ENCODE results near the gene HOXA9.
A peak's percentile ranks its signal among the peaks of the same experiment; 100 is the strongest.

HOXA9 gene

DNA sequence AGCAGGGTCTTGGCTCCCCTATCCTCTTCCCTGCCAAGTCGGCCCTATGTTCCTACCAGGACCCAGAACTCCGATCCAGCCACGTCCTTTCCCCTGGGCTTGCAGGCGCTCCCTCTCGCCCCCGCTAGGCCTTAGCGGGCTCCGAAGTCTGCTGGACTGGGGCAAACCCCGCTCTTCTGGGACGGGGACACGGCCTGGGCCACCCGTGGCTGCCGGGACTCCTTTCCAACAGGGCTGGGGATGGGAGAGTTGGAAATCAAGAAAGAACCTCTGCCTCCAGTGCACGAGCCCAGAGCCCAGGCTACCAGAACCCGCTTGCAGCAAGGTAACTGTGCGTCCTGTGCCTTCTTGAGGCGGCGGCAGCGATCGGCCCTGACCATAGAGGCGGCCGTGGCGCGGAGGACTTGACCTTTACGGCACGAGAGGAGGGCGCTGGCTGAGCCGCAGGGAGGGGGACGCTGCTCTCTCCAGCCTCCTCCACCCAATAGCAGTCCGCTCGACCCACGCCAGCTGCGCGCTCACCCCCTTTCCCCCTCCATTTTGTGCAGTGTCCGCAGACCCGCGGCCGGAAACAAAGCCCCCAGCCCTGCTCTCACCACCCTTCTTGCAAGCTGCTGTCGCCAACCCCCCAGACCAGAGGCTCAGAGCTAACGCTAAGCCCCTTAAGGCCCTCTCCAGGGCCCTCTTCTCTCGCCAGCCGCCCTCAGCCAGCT, 26.7 kb upstream of the HOXA9 start:
- H3K9me3 ChIP-seq (ENCODE audit: insufficient read depth, low read depth, low read length) = peaks cover 10% of the 10 kb centered on the region; the same call in 1 of the 2 replicates
- no peak overlapping the region for H3K4me3 ChIP-seq (ENCODE audit: low read length)
- H3K27ac ChIP-seq (ENCODE audit: low read length) = no peak overlapping the region

DNA sequence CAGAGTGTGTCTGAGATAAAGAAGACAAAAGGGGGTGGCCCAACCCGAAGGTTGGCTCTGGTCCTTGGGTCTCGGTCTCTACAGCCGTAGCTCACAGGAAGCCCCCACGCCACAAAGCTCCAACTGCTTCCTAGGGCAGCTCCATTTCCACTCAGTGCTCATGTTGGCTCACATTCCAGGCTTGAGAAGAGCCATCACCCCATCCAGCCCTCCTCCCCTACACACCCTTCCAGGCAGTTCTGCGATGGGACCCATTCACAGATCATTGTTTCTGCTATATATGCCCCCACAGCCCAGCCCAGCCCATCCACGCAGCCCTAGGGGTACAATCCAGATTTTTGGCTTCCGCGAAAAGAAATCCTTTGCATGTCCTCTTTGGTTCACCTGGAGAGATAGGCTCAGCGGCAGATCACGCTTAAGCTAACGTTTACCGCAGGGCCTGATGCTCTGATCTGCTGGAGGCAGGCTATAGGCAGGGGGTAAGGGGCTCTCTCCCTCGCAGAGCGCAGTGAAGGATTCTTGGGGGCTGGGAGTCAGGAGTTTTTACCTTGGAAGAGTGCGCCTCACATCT, 25.9 kb upstream of the HOXA9 start:
- H3K9me3 ChIP-seq (ENCODE audit: insufficient read depth, low read depth, low read length) = peaks cover 10% of the 10 kb centered on the region; the same call in 1 of the 2 replicates
- peaks cover 6% of the 10 kb centered on the region for H3K4me1 ChIP-seq (ENCODE audit: insufficient read depth, low read length)
- no peak overlapping the region for H3K4me3 ChIP-seq (ENCODE audit: low read length)
- H3K36me3 ChIP-seq (ENCODE audit: insufficient read depth, low read depth, low read length) = no peaks in the 10 kb centered on the region
- no peak overlapping the region for H3K27ac ChIP-seq (ENCODE audit: low read length)
- H3K27me3 ChIP-seq (ENCODE audit: insufficient read depth, low read length) = peaks cover 100% of the 10 kb centered on the region
- no peak overlapping the region for H3K9ac ChIP-seq (ENCODE audit: low read depth, low read length)

More for the DNA sequence above, 26.7 kb upstream of the HOXA9 start:
- Histone ChIP-seq H3K27me3 (ENCODE audit: insufficient read depth, low read length) (peaks cover 100% of the 10 kb centered on the region), H3K36me3 (ENCODE audit: insufficient read depth, low read depth, low read length) (no peaks in the 10 kb centered on the region), H3K4me1 (ENCODE audit: insufficient read depth, low read length) (peaks cover 6% of the 10 kb centered on the region), H3K9ac (ENCODE audit: low read depth, low read length) (no peak overlapping the region)

GRCh38 chr7:27189997-27190748, 24.8 kb upstream of the HOXA9 start:
- H3K9ac ChIP-seq (ENCODE audit: low read depth, low read length) = no peak overlapping the region
- no peak overlapping the region for H3K27ac ChIP-seq (ENCODE audit: low read length)
- peaks cover 10% of the 10 kb centered on the region; the same call in 1 of the 2 replicates for H3K9me3 ChIP-seq (ENCODE audit: insufficient read depth, low read depth, low read length)
- peaks cover 6% of the 10 kb centered on the region for H3K4me1 ChIP-seq (ENCODE audit: insufficient read depth, low read length)
- no peaks in the 10 kb centered on the region for H3K36me3 ChIP-seq (ENCODE audit: insufficient read depth, low read depth, low read length)
- peaks cover 100% of the 10 kb centered on the region for H3K27me3 ChIP-seq (ENCODE audit: insufficient read depth, low read length)
- H3K4me3 ChIP-seq (ENCODE audit: low read length) = no peak overlapping the region

DNA sequence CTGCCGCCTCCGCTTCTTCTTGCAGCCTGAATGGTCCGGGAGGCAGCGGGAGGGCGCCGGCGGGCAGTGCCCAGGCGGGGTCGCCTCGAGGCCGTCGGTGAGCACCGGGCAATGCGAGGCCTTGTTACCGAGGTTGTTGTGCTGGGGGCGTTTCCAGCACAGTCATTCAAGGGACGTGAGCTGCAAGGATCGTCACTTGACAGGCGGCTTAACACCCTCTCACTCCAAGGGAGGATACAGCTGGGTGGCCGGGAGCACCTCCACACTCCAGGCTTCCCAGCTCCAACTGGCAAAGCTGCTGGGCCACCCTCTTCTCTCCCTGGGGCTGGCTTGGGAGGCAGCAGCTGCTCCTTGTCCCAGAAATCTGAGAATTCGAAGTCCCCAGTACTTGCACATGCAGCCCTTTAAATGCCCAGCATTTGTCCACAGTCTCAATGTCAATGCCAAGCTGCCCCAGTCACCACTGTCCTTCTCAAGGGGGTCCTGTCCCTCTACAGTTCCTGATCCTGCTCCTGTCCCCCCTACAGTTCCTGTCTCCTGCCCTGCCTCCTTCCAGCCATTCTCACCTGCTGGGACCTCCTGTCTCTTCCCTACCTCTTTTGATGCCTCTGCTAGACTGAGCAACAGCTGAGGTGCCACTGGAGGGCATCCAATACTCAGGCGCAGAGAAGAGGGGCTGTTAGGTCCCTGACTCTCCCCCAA, 24.1 kb upstream of the HOXA9 start:
- H3K36me3 ChIP-seq (ENCODE audit: insufficient read depth, low read depth, low read length) = no peaks in the 10 kb centered on the region
- peaks cover 6% of the 10 kb centered on the region for H3K4me1 ChIP-seq (ENCODE audit: insufficient read depth, low read length)
- peaks cover 10% of the 10 kb centered on the region; the same call in 1 of the 2 replicates for H3K9me3 ChIP-seq (ENCODE audit: insufficient read depth, low read depth, low read length)
- H3K27me3 ChIP-seq (ENCODE audit: insufficient read depth, low read length) = peaks cover 100% of the 10 kb centered on the region
- H3K27ac ChIP-seq (ENCODE audit: low read length) = no peak overlapping the region
- no peak overlapping the region for H3K4me3 ChIP-seq (ENCODE audit: low read length)
- no peak overlapping the region for H3K9ac ChIP-seq (ENCODE audit: low read depth, low read length)

- Histone ChIP-seq H3K27me3 (ENCODE audit: insufficient read depth, low read length) (peaks cover 100% of the 10 kb centered on the region), H3K9ac (ENCODE audit: low read depth, low read length) (no peak overlapping the region), H3K36me3 (ENCODE audit: insufficient read depth, low read depth, low read length) (no peaks in the 10 kb centered on the region), H3K4me1 (ENCODE audit: insufficient read depth, low read length) (peaks cover 6% of the 10 kb centered on the region), H3K27ac (ENCODE audit: low read length) (no peak overlapping the region), H3K9me3 (ENCODE audit: insufficient read depth, low read depth, low read length) (peaks cover 10% of the 10 kb centered on the region; the same call in 1 of the 2 replicates), H3K4me3 (ENCODE audit: low read length) (0 out of 2 replicates have a peak overlapping the region, but pooled peaks have one; percentile 21)
Measured at GRCh38 chr7:27188386-27189294, 23.3 kb upstream of the HOXA9 start.

GRCh38 chr7:27187475-27188385, 22.4 kb upstream of the HOXA9 start:
- H3K27me3 ChIP-seq (ENCODE audit: insufficient read depth, low read length) = peaks cover 100% of the 10 kb centered on the region
- H3K27ac ChIP-seq (ENCODE audit: low read length) = no peak overlapping the region
- no peak overlapping the region for H3K4me3 ChIP-seq (ENCODE audit: low read length)
- peaks cover 10% of the 10 kb centered on the region; the same call in 1 of the 2 replicates for H3K9me3 ChIP-seq (ENCODE audit: insufficient read depth, low read depth, low read length)
- peaks cover 6% of the 10 kb centered on the region for H3K4me1 ChIP-seq (ENCODE audit: insufficient read depth, low read length)
- H3K9ac ChIP-seq (ENCODE audit: low read depth, low read length) = no peak overlapping the region
- H3K36me3 ChIP-seq (ENCODE audit: insufficient read depth, low read depth, low read length) = no peaks in the 10 kb centered on the region

DNA sequence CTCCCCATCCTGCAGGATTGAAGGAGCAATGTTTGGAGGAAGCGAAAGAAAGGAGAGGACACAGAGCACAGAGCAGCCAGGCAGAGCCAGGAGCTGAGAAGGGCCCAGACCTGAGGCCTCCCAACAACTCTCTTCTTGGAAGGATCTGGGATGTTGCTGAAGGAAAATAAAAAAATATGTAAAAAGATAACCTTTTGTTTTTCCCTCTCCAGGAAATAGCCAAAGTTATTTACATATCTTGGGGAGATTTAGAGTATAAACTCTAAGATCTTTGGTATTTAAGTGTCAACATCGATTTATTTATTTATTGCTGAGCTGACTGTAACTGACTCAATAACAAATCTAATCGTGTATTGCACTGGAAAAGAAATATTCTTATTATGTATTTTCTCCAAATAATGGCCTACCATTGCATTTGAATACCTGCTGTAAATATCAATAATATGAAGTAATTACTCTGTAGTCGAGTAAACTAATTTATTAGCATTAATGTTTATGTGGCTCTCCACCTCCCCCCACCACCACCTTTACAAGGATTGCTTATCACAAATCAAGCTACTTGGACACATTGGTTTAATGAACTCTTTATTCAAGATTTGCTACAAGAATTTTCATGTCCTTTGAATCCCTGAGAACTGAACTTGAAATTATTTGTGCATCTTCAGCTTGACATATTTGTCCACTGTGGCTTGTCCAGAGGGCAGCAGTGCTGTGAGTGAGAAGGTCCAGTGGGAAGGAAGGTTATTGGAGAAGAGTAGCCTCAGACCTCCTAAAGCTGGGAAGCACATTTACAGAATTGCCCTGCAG, 21.5 kb upstream of the HOXA9 start:
- Histone ChIP-seq H3K27ac (ENCODE audit: low read length) (no peak overlapping the region), H3K36me3 (ENCODE audit: insufficient read depth, low read depth, low read length) (no peaks in the 10 kb centered on the region), H3K9me3 (ENCODE audit: insufficient read depth, low read depth, low read length) (peaks cover 10% of the 10 kb centered on the region; the same call in 1 of the 2 replicates), H3K27me3 (ENCODE audit: insufficient read depth, low read length) (peaks cover 100% of the 10 kb centered on the region), H3K4me3 (ENCODE audit: low read length) (no peak overlapping the region), H3K4me1 (ENCODE audit: insufficient read depth, low read length) (peaks cover 6% of the 10 kb centered on the region), H3K9ac (ENCODE audit: low read depth, low read length) (no peak overlapping the region)

GRCh38 chr7:27185854-27186667, 20.7 kb upstream of the HOXA9 start:
- H3K9me3 ChIP-seq (ENCODE audit: insufficient read depth, low read depth, low read length) = peaks cover 8% of the 10 kb centered on the region; the same call in 1 of the 2 replicates
- peaks cover 6% of the 10 kb centered on the region for H3K4me1 ChIP-seq (ENCODE audit: insufficient read depth, low read length)
- no peak overlapping the region for H3K9ac ChIP-seq (ENCODE audit: low read depth, low read length)
- no peaks in the 10 kb centered on the region for H3K36me3 ChIP-seq (ENCODE audit: insufficient read depth, low read depth, low read length)
- H3K27ac ChIP-seq (ENCODE audit: low read length) = no peak overlapping the region
- H3K4me3 ChIP-seq (ENCODE audit: low read length) = no peak overlapping the region
- peaks cover 100% of the 10 kb centered on the region for H3K27me3 ChIP-seq (ENCODE audit: insufficient read depth, low read length)

Measured in iPS-20b (cell line).